HG02798 (cell line): Measurements from ENCODE around the gene SDF2L1.

Experiments used
- ATAC-seq: cut with Tn5 transposase; IDR thresholded peaks from one replicate; pipeline ENCODE4 v1.9.1; 2021; ENCODE audit warnings: mild to moderate bottlenecking; ENCODE audit not compliant: unreplicated experiment, poor library complexity

The SDF2L1 gene

DNA sequence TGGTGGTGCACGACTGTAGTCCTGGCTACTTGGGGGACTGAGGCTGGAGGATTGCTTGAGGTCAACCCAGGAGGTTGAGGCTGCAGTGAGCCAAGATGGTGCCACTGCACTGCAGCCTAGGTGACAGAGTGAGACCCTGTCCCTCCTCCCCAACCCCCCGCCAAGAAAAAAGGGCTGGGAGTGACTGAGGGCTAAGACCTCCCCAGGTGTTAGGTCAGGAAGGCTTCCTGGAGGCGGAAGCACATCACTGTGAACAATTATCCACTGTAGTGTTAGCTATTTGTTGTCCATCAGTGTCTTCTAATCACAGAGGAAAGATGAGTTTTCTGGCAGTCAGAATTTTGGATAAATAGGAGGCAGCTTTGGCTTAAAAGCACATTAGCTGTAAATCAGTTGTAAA is 21.1 kb upstream of the SDF2L1 start:
- no peak for ATAC-seq

DNA sequence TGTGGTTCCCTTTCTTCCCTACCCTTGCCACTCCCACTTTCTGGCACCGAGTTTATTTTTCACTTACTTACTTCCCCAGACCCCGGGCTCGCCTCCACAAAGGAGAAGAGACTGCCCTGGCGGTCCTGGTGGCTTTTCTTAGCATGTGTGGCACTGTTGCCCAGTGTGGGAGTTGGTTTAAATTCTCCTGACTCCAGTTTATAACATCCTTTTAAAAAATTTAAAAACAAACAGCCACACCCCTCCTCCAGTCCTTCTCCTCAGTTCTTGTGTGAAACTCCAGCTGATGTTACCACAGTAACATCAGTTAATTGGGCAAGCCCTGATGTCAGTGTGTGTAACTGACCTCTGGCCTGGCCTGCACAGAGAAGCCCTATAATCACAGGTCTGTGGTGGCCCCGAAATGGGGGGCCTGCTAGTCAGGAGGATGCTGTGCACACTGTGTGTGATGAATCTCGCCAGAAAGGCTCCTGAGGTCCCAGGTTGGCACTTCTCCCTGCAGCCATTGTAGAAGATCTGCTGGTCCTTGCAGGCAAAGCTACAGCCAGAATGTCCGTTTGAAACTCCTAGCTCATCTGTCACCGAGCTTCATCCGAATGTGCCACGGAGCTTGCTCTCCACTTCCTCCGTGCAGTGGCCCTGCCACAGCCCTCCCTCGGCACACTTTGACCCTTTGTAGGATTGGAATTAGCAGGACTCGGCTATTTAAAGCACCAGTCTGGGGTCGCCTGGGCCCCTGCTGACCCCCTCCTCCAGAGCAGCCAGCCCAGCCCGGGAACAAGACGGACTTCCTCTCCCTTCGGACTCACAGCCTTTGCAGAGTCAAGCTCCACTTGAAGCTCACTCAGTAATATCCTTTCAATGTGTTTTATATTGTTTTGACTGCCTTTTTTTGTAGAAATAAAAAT is 19.8 kb upstream of the SDF2L1 start:
- no peak for ATAC-seq

DNA sequence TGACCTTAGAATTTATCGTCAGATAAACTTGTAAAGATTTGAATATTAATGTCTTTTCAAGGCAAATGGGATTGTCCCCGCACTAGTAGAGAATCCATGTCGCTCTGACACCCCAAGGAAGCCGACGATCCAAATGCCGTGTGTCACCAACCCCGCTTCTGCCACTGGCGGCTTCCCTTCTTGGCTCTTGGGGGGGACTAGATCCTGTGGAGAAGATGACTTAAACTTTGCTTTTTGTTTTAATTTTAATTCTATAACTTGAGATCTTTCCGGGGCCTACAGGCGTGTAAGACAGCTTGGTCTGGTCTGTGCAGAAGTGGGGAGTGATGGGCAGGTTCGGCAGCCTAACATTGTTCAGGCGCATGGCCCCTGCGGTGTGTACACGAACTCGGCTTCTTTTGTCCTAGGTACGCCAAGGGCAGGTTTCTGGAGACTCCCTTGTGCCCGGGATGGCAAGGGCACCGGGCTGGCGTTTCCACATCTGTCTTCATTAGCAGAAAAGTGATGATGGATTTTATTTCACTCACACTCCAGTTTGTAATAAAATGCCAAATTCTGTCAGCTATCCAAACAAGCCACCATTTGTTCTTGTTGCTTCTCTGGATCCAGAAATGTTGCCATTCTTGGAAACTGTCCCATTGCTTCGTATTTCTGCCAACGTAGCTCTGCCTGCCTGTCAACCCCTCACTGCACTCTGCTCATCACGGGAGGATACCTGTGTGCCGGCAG is 19.0 kb upstream of the SDF2L1 start:
- ATAC-seq, result no peak

DNA sequence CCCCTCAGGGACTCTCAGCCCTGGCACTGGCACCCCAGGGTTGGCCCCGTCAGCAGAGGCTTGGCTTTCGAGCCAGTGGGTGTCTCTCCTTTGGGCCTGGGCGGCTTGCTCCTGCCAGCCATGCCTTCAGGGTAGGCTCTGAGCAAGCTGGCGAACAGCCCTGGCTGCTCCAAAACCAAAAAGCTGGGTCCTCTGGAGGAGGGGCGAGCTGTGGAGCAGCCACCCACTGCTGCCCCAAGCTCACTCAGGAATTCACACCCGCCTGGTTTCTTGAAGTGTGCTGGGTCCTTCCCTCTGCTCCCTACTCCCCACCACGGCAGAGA is 18.5 kb upstream of the SDF2L1 start:
- no peak for ATAC-seq

DNA sequence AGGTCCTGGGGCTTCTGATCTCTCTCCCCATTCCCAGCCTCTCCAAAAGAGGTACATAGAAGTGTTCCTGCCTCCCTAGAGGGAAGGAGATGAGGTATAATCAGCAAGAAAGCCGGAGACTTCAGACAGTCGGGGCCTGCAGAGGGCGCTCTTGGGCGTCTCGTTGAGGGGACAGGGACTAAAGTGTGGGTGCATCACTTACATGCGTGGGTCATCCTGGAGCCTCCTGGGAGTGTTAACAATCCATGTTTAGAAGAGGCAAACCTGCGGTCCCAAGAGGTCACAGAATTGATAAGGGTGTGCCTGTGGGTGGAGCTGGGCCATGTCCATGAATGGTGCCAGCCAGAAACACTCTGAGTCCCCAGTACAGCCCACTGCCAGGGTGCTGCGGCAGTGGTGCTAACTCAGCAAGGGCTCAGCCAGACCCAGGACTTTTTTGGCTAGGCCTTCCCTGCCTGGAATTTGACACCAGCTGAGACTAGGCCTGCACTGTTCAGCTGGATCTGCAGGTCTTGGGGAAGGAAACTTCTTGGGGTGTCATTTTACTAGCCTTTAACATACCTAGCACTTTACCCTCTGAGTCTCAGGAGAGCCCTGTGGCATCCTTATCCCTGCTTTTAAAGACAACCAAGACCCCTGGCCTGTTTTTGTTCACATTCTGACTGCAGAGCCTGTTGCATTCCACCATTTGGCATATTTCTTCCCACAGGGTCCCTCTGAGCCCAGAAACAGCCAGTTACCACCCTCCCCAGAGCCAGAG is 17.8 kb upstream of the SDF2L1 start:
- no peak for ATAC-seq

DNA sequence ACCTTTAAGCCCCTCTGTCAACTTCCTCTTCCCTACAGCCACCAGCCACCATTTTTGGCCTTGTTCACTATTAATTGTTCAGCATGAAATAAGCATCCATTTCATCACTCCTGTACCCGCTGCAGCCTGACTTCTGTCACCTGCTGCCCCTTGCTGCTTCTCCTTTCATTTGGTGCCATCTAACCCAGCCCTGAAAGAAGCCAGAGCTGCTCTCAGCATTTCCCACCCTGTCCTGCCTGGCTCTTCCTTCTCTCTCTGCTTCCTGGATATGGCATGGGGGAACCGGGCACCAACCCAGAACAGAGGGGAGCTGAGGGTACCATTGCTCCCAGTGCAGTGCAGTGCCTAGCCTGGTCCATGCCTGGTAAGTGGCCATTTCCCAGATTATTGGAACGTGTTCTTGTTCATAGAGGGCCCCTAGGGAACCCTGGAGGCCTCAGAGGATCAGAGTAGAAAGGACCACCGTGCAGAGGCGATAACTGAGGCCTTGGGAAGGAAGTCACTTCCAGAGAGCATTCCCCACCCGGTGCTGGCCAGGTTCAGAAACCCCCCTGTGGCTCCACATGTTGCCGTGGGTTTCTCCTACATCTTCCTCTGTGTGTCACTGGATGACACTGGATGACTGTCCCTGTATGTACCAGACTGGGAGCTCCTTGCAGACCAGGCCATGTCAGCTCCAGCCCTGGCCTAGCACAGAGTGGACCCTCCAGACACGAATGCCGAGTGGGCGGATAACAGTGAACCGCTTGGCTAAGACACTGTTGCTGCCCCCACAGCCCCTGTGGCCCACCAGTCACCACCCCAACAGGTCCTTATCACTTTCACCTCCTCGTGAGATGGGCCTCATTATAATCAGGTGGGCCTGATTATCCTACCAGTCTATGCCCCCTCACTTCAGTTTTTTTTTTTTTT is 17.0 kb upstream of the SDF2L1 start:
- ATAC-seq, result no peak

DNA sequence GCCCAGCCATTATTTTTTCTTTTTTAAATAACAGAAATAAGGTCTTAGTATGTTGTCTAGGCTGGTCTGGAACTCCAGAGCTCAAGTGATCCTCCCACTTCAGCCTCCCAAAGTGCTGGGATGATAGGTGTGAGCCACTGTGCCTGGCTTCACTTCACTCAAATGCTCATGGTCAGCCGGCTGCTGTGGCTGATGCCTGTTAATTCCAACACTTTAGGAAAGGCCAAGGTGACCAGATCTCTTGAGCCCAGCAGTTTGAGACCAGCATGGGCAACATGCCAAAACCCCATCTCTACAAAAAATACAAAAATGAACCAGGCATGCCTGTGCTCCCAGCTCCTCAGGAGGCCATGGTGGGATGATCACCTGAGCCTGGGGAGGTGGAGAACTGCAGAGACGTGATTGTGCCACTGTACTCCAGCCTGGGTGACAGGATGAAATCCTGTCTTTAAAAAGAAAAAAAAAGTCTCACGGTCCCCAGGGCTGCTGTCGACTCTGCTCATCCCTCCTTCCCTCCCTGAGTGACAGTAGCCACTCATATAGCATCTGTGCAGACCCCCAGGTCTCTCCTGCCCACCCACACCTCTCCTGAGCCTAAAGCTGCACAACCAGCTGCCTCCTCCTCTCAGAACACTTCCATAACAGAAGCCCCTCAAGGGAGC is 15.9 kb upstream of the SDF2L1 start:
- no peak for ATAC-seq

DNA sequence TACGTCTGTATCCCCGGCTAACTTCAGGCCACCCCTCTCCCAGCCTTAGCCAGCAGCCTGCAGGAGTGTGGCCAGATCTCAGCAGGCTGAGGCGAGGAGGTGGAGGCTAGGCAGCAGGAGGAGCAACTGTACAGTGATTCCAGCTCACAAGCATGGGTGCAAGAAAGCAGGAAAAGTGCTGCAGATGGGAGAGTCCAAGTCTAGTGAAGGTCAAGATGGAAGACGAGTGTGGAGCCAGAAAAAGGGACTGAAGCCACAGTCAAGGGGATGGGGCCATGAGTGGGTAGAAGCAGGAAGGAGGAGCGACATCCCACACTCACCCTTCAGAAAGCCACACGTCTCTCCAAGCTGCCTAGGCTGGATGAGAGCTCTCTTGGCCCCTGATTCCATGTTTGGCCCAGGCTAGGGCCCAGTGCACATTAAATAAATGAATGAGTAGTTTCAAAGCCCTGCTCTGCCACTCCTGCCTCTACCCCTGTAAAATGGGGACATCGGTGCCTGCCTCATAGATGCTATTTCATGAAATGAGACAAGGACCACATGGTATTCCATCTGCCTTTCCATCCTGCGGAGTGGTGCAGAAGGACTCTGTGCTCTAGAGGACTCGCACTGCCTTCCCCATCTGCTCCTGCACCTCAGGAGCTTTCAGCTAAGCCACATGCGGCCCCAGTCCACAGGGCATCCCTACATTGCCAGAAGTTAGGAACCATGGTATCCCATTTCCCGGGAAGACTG is 15.2 kb upstream of the SDF2L1 start:
- no peak for ATAC-seq

DNA sequence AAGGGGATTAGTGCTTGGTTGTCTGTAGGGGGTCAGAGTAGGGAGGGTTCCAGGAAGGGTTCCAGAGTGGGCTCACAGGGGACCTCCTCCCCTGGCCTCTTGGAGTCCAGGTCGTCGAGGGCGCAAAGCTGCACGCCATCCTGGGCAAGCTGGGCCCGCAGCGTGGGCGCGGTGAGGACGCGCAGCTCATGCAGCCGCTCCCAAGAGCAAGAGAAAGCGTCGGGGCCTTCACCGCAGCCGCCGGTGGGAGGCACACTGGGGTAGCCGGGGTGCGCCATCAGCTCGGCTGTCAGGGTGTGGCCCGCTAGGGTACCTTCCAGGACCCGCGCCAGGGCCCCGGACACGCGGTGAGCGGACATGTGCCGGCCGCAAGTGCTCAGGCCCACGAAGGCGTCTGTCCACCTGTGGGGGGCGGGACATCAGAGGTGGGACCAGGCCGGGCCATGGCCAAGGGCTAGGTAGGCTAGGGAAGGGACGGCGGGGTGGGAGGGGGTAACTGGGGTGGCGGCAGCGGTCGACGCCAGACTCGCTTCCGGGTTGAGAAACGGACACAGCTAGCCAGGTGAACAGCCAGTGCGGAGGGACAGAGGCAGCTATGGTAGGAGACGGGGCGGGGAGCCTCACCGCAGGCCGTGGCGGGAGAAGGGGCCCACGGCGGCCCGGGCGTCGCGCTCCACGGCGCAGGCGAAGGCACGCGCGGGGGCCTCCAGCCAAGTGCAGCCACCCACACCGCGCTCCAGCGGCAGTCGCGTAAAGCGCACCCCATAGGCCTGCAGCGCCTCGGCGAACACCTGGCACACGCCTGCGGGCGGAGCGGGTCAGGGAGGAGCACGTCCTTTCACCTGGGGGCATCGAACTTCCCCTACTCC is 13.5 kb upstream of the SDF2L1 start:
- no peak for ATAC-seq

DNA sequence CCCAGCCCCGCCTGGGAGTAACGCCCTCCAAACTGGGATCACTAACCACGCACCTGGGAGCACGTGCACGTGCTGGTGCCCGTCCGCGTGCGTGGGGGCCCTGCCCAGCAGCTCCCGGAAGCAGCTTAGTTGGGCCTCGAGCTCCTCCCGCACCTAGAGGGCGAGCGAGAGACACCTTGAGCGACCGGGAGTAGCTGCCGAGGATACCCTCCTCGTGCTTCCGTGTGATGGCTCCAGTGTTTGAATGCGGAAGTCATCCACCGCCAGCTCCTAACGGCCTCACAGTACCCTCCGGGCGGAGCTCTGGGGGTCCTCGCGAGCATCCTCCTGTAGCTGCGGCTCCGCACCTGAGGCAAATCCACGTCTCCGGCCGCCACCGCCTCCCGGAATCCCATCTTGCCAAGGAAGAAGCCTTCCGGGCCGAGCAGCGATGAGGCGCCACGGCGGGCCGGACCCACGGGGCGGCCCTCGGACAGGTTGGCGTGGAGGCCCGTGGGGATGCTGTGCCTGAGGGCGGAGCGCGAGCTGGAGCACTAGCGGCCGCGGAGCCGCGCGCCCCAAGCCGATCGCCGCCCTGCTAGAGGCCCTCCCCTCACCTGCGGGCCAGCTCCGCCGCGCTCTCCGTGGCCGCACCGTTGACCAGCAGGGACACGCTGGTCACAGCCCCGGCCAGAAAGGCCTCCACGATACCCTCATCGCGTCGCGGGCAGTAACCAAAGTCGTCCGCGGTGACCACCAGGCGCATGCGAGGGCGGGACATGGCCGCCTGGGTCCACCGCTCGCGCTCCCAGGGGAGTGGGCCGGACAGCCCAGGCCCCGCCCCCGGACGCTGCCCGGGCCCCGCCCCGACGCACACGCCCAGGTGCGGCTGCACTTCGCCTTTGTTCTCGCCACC is 12.6 kb upstream of the SDF2L1 start, which contains the start of gene YDJC:
TSS of gene YDJC (minus strand) at position 768 of the 895 bp plus-strand sequence. CDS start at position 760, 8 bp downstream.
- ATAC-seq, result peak; percentile 82

DNA sequence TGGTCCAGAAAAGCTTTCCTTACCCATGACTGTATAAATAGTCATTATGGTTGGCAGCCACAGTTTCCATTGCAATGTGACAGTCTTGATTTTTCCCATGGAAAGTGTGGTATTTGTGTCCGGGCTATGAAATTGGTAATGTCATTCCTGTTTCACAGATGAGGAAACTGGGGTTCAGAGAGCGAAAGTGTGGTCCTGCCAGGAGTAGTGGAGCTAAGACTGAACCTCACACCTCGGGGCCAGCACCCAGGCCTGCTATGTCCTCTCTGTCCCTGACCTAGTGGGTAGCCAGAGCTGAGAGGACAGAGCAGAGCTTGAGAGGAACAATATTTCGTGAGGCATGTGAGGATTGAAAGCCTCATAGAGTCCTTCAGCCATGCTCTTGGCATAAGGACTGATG is 11.1 kb upstream of the SDF2L1 start:
- no peak for ATAC-seq

DNA sequence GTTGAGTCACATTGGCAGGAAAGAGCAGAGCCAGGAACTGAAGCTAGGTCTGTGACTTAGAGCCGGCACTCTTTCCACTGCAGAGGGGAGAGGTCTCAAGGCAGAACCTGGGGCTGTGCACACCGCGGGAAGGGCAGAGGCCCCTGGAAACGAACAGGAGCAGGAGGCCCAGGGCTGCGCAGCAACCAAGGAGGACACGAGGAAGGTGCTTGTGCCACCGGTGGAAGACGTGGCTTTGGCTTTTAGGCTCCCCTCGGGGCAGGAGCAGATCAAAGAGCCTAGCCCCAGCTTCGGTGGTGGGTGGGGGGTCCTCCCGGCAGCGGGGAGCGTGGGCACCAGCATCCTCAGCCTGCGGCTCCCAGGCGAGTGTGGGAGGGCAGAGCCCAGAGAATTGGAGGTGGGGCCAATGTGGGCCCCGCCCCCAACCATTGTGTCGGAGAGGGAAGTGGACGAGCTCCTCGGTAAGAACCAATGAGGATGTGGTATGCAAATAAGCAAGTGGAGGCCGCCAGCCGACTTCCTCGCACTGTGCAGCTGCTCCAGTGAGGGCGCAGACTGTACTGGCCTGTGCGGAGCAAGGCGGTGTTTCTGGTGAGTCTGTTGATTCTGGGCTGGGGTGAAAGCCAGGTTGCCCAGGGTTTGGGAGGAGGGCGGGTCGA is 9.7 kb upstream of the SDF2L1 start, which contains the start of gene CCDC116:
TSS of gene CCDC116 (plus strand) at position 524 of the 659 bp plus-strand sequence. CDS start 422 bp downstream, outside the sequence.
- ATAC-seq, result no peak

DNA sequence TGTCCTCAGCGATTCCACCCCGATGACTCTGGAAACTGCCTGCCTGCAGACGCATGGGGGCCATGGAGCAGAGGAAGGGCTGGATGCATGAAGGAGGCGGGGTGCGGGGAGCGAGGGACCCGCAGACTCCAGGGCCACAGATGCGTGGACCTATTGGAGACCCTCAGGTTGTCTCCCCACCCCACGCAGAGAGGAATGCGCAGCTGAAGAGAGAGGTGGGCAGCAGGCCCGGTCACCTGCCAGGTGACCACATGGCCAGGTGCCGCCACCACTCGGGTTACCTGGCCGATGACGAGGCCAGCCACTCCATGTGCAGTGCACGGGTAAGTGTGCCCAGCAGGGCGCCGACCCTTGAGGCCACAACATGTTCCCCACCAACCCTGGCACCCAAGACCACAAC is 9.2 kb upstream of the SDF2L1 start:
- ATAC-seq, result no peak

DNA sequence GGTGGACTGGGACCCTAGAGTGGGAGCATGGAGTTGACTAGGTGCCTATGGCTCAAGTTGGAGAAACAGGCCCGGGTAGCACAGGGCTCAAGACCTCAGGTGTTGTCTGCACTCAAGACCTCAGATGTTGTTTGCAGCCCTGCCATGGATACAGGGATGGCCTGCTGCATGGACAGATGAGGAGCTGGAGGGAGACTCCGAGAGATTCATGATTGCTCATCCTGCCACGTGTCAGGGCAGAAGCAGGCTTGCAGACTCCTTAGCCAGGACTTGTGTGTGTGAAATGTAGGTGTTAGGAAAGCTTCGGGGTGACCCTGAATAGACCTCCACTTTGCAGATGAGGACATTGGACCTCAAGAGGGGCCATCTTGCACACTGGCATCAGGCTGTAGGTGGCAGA is 8.6 kb upstream of the SDF2L1 start:
- no peak for ATAC-seq

DNA sequence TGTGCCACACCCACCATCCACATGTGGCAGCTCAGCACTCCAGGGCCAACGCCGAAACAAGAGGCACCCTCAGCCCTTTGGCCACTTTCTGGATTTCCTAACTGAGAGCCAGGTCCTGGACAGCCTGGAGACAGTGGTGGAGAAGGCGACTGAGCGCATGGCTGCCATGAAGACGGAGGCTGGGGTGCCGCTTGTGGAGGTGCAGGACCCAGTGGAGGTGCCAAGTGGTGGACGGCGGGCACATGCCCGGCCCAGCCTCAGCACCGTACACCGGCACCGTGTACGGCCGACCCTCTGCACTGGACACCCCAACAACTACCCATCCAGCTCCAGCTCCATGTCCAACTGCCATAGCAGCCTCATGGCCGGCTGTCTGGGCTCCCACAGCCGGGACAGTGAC is 8.0 kb upstream of the SDF2L1 start:
- no peak for ATAC-seq

DNA sequence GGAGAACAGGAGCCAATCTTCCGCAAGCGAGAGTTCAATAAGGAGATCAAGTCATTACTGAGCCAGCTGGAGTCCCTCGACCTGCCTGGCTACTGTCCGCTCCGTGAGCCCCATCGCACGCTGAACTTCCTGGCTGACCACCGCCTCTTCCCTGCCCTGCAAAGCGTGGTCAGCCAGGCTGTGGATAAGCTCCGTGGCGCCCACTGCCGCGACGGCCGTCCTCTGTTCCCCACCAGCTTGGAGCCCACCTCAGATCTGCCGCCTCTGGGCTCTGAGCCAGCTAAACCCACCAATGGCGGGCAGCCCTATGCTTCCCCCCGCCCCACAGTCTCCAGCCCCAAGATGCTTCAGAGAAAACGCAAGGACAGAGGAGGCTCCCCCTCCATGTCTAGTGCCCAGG is 7.3 kb upstream of the SDF2L1 start:
- ATAC-seq, result no peak
